ENCODE results near the gene AFAP1.

DNA sequence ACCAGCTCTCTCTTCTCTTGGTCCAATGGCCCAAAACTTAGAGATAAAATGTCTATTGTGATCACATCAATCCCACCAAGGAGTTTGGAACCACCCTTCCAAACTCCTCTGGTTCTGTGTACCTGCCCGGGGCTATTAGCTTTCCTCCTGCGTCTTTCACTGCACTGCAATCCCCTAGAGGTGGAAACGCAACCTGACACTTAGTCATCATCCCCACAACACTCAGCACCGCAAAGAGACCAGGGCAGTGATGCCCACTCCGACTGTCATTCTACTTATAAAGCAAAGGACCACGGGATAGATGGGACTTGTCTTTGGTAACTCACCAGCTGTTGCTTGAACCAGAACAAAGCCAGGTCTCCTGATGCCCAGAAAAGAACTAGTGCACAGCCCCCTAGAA lies 22.0 kb downstream of the AFAP1 start:
- TF ChIP-seq, protein P1, sequence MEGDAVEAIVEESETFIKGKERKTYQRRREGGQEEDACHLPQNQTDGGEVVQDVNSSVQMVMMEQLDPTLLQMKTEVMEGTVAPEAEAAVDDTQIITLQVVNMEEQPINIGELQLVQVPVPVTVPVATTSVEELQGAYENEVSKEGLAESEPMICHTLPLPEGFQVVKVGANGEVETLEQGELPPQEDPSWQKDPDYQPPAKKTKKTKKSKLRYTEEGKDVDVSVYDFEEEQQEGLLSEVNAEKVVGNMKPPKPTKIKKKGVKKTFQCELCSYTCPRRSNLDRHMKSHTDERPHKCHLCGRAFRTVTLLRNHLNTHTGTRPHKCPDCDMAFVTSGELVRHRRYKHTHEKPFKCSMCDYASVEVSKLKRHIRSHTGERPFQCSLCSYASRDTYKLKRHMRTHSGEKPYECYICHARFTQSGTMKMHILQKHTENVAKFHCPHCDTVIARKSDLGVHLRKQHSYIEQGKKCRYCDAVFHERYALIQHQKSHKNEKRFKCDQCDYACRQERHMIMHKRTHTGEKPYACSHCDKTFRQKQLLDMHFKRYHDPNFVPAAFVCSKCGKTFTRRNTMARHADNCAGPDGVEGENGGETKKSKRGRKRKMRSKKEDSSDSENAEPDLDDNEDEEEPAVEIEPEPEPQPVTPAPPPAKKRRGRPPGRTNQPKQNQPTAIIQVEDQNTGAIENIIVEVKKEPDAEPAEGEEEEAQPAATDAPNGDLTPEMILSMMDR (IDR thresholded peaks at IDR 0.05) = peak in 1 of 6 experiments; percentile 27
- no peak for TF ChIP-seq POLR2A (IDR thresholded peaks at IDR 0.05)

All from esophagus squamous epithelium (tissue), 4 donors.